ENCODE results near the gene DCHS1. TPM values are rescaled to one million over a fixed set of nuclear protein-coding genes. Genes with fewer than 3 reads are reported as not detected.
A peak's percentile ranks its signal among the peaks of the same experiment; 100 is the strongest.

DCHS1 gene
- total and polyA plus RNA-seq, 2 experiments from 2014 or later, result 1.1 to 6.4 TPM

DNA sequence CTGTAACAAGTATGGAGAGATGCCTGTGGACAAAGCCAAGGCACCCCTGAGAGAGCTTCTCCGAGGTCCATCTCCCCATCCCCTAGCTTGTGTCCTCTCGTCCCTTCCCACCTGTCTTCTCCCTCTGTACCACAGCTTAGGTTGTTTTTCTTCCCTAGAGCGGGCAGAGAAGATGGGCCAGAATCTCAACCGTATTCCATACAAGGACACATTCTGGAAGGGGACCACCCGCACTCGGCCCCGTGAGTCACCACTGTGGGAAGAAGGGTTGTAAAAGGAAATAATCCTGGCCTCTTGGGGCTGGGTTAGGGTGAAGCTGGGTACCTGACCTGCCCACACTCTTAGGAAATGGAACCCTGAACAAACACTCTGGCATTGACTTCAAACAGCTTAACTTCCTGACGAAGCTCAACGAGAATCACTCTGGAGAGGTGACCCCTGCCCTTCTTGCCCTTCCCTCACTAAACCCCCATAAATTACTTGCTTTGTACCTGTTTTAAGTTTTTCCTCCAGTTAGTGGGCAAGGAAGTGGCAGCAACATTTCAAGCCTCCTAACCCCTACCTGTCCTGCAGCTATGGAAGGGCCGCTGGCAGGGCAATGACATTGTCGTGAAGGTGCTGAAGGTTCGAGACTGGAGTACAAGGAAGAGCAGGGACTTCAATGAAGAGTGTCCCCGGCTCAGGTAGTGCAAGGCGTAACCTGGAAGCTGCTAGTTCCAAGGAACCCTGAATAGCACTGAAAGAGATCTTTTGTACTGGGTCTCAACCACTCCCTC lies 46.7 kb downstream of the DCHS1 start:
- Histone ChIP-seq H3K4me2 (ENCODE audit: unreplicated experiment) (no peak overlapping the region), H3K79me2 (ENCODE audit: insufficient read depth) (peaks cover 76% of the 10 kb centered on the region), H3K27me3 (replicated peaks; ENCODE audit: insufficient read depth) (no peaks in the 10 kb centered on the region), H3K27ac (peak overlapping the region; percentile 3; the same call in 1 of the 2 replicates), H3F3A (ENCODE audit: insufficient read depth) (peaks cover 81% of the 10 kb centered on the region), H4K20me1 (ENCODE audit: insufficient read depth) (no peaks in the 10 kb centered on the region), H3K9me3 (ENCODE audit: low read depth) (no peaks in the 10 kb centered on the region), H3K36me3 (ENCODE audit: low read depth) (peaks cover 32% of the 10 kb centered on the region), H3K9ac (no peak overlapping the region), H3K9me2 (ENCODE audit: insufficient read depth) (no peaks in the 10 kb centered on the region), H2AFZ (no peak overlapping the region), H3K4me3 (no peak overlapping the region), H3K4me1 (ENCODE audit: insufficient read depth) (peaks cover 45% of the 10 kb centered on the region)
- 86 to 87% methylated on average over 14 of the region's 14 CpGs for WGBS, 2 experiments (ENCODE audit: low coverage in 1 of 2, low lambda C conversion rate in 2 of 2, missing lambda C conversion rate in 2 of 2)
- no peak for DNase-seq
- in situ Hi-C loops (cut with MboI), result no loop called here
- no peak for TF ChIP-seq EZH2phosphoT487 (IDR thresholded peaks at IDR 0.05; ENCODE audit: insufficient read depth, low read depth)
- TF ChIP-seq EZH2 (IDR thresholded peaks at IDR 0.05; ENCODE audit: insufficient read depth, poor library complexity, severe bottlenecking), result no peak

DNA sequence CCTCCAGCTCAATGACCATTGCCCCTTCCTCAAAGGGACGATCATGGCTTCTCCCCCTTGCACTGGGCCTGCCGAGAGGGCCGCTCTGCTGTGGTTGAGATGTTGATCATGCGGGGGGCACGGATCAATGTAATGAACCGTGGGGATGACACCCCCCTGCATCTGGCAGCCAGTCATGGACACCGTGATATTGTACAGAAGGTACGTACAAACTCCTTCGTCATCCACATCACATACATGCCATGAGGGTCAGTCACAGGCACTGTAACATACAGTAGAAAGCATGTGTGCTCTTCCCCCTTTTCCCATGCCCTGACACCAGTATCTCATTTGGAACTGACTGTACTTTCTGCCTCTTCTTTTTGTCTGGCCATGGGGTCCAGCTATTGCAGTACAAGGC lies 47.6 kb downstream of the DCHS1 start:
- peaks cover 43% of the 10 kb centered on the region for H3K4me1 ChIP-seq (ENCODE audit: insufficient read depth)
- H3K4me2 ChIP-seq (ENCODE audit: unreplicated experiment), result peak overlapping the region; percentile 98
- peaks cover 74% of the 10 kb centered on the region for H3F3A ChIP-seq (ENCODE audit: insufficient read depth)
- TF ChIP-seq EZH2phosphoT487 (IDR thresholded peaks at IDR 0.05; ENCODE audit: insufficient read depth, low read depth), result no peak
- no peak for TF ChIP-seq EZH2 (IDR thresholded peaks at IDR 0.05; ENCODE audit: insufficient read depth, poor library complexity, severe bottlenecking)
- H3K9ac ChIP-seq, result no peak overlapping the region
- in situ Hi-C loops (cut with MboI), result no loop called here
- no peak overlapping the region for H2AFZ ChIP-seq
- peaks cover 32% of the 10 kb centered on the region for H3K36me3 ChIP-seq (ENCODE audit: low read depth)
- peak overlapping the region; percentile 63; the same call in 1 of the 2 replicates for H3K27ac ChIP-seq
- no peaks in the 10 kb centered on the region for H4K20me1 ChIP-seq (ENCODE audit: insufficient read depth)
- no peaks in the 10 kb centered on the region for H3K9me2 ChIP-seq (ENCODE audit: insufficient read depth)
- no peak for DNase-seq
- H3K9me3 ChIP-seq (ENCODE audit: low read depth), result no peaks in the 10 kb centered on the region
- no peaks in the 10 kb centered on the region for H3K27me3 ChIP-seq (replicated peaks; ENCODE audit: insufficient read depth)
- peaks cover 84% of the 10 kb centered on the region for H3K79me2 ChIP-seq (ENCODE audit: insufficient read depth)
- WGBS, 2 experiments (ENCODE audit: low coverage in 1 of 2, low lambda C conversion rate in 2 of 2, missing lambda C conversion rate in 2 of 2), result 81 to 83% methylated on average over 9 of the region's 9 CpGs
- H3K4me3 ChIP-seq, result no peak overlapping the region

DNA sequence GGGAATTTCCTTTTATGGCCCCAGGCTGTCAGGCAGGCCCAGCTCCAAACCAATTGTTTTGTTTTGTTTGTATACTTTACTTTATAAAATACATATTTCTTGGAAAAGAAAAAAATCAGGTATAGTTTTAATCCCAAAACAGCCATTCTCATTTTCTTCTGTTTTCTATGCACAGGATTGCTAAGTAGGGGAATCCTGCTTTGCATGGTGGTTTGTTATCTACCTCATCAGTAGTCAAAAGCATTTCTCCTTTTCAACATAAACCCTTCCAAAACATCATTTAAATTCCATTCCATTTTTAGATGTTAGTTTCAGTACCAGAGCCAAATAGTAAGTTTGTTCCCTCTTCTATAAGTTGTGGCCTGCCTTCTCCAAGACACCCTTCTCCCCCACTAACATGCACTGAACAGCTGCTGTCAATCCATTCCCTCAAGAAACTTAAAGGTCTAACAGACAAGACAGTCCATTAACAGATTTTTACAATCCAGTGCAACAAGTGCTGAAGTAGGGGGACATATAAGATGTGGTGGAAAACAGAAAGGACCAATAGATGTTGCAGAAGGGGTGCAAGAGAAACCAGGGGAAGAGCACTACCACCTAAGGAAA lies 48.3 kb downstream of the DCHS1 start:
- H3K27ac ChIP-seq, result peak overlapping the region; percentile 63
- H3K4me1 ChIP-seq (ENCODE audit: insufficient read depth), result peaks cover 41% of the 10 kb centered on the region
- H3K9me2 ChIP-seq (ENCODE audit: insufficient read depth), result no peaks in the 10 kb centered on the region
- H3K27me3 ChIP-seq (replicated peaks; ENCODE audit: insufficient read depth), result no peaks in the 10 kb centered on the region
- no peaks in the 10 kb centered on the region for H3K9me3 ChIP-seq (ENCODE audit: low read depth)
- DNase-seq, result no peak
- H4K20me1 ChIP-seq (ENCODE audit: insufficient read depth), result no peaks in the 10 kb centered on the region
- peak overlapping the region; percentile 41; the same call in 1 of the 2 replicates for H3K9ac ChIP-seq
- TF ChIP-seq EZH2 (IDR thresholded peaks at IDR 0.05; ENCODE audit: insufficient read depth, poor library complexity, severe bottlenecking), result no peak
- no peak for TF ChIP-seq EZH2phosphoT487 (IDR thresholded peaks at IDR 0.05; ENCODE audit: insufficient read depth, low read depth)
- H2AFZ ChIP-seq, result no peak overlapping the region
- peaks cover 32% of the 10 kb centered on the region for H3K36me3 ChIP-seq (ENCODE audit: low read depth)
- H3K4me2 ChIP-seq (ENCODE audit: unreplicated experiment), result peak overlapping the region; percentile 98
- H3K4me3 ChIP-seq, result peak overlapping the region; percentile 49
- in situ Hi-C loops (cut with MboI), result no loop called here
- peaks cover 67% of the 10 kb centered on the region for H3F3A ChIP-seq (ENCODE audit: insufficient read depth)
- peaks cover 91% of the 10 kb centered on the region for H3K79me2 ChIP-seq (ENCODE audit: insufficient read depth)

DNA sequence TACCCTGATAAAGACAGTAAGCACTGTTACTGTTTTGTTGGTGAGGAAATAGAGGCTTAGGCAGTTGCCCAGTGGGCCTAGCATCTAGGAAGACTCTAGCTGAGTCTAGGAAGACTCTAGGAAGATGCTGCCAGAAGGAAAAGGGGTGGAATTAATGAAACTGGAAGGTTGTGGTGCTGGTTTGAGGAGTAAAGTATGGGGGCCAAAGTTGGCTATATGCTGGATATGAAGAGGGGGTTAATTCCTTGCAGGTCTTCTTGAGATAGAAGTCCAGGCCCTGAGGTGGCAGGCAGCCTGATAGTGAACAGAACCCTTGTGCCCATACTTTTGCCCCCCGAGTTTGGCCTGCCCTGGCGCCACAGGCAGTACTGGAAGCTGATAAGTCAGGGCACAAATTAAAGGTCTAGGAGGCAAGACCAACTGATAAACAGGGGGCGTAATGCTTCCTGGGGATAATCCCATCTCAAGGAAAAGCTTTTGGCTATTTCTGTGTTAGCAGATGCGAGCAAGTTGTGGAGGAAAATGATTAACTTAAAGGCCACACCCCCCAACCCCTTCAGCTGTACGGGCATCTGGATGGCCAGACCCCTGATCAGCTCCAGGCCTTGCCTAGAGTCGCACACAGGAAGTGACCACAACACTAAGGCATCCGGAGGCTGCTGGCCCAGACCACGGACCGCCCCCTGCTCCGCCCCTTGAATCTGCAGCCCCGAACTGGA lies 49.0 kb downstream of the DCHS1 start:
- H3K4me3 ChIP-seq, result peak overlapping the region; percentile 96
- peak overlapping the region; percentile 7; the same call in 1 of the 2 replicates for H2AFZ ChIP-seq
- H3K36me3 ChIP-seq (ENCODE audit: low read depth), result peaks cover 32% of the 10 kb centered on the region
- H4K20me1 ChIP-seq (ENCODE audit: insufficient read depth), result no peaks in the 10 kb centered on the region
- H3K9ac ChIP-seq, result peak overlapping the region; percentile 88
- peak overlapping the region; percentile 63 for H3K27ac ChIP-seq
- TF ChIP-seq EZH2phosphoT487 (IDR thresholded peaks at IDR 0.05; ENCODE audit: insufficient read depth, low read depth), result no peak
- no peak for TF ChIP-seq EZH2 (IDR thresholded peaks at IDR 0.05; ENCODE audit: insufficient read depth, poor library complexity, severe bottlenecking)
- DNase-seq, result peak; percentile 94
- no peaks in the 10 kb centered on the region for H3K9me2 ChIP-seq (ENCODE audit: insufficient read depth)
- H3F3A ChIP-seq (ENCODE audit: insufficient read depth), result peaks cover 67% of the 10 kb centered on the region
- H3K79me2 ChIP-seq (ENCODE audit: insufficient read depth), result peaks cover 97% of the 10 kb centered on the region
- in situ Hi-C loops (cut with MboI), result no loop called here
- H3K9me3 ChIP-seq (ENCODE audit: low read depth), result no peaks in the 10 kb centered on the region
- H3K4me2 ChIP-seq (ENCODE audit: unreplicated experiment), result peak overlapping the region; percentile 98
- H3K4me1 ChIP-seq (ENCODE audit: insufficient read depth), result peaks cover 48% of the 10 kb centered on the region
- 7% methylated on average over 11 of the region's 11 CpGs for WGBS, 2 experiments (ENCODE audit: low coverage in 1 of 2, low lambda C conversion rate in 2 of 2, missing lambda C conversion rate in 2 of 2)
- no peaks in the 10 kb centered on the region for H3K27me3 ChIP-seq (replicated peaks; ENCODE audit: insufficient read depth)
